WTC11 (cell line): ENCODE measurements around the gene P2RY10. TPM values are rescaled to one million over a fixed set of nuclear protein-coding genes. Genes with fewer than 3 reads are reported as not detected.

Experiments used
- ATAC-seq: fragments of 200-7000 bp; cut with Tn5 transposase; 2 replicates; pipeline ENCODE4 v1.10.0; 2021; ENCODE audit warnings: mild to moderate bottlenecking, moderate library complexity
- CTCF ChIA-PET: fragments of 300-600 bp; sonication (Branson Sonifier 250); formaldehyde crosslinking; loops from one replicate; lab custom pipeline; 2021; ENCODE audit warnings: antibody characterized with exemption; lab: Charles Lee
- POLR2A ChIA-PET: fragments of 350-600 bp; sonication (Branson Sonifier 250); formaldehyde crosslinking; loops from one replicate; lab custom pipeline; 2021; ENCODE audit warnings: antibody characterized with exemption; lab: Charles Lee
- DNase-seq: peaks from one replicate; pipeline ENCODE4 v3.0.0; 2021; ENCODE audit warnings: low spot score
- H3K27ac Mint-ChIP-seq: 2 replicates; pipeline ENCODE4 v1.8.0; 2021; ENCODE audit warnings: mixed read lengths
- H3K27me3 Mint-ChIP-seq: 2 replicates; pipeline ENCODE4 v1.8.0; 2021; ENCODE audit warnings: low read depth, mild to moderate bottlenecking, moderate library complexity, mixed read lengths
- H3K36me3 Mint-ChIP-seq: 2 replicates; pipeline ENCODE4 v1.8.0; 2021; ENCODE audit warnings: mixed read lengths
- H3K4me1 Mint-ChIP-seq: 2 replicates; pipeline ENCODE4 v1.8.0; 2022; ENCODE audit warnings: mixed read lengths
- H3K4me3 Mint-ChIP-seq: 2 replicates; pipeline ENCODE4 v1.8.0; 2021; ENCODE audit warnings: mild to moderate bottlenecking, moderate library complexity, mixed read lengths
- H3K9me3 Mint-ChIP-seq: 2 replicates; pipeline ENCODE4 v1.8.0; 2021; ENCODE audit warnings: mixed read lengths
- ARID4B ChIP-seq: sonication (generic); formaldehyde crosslinking; IDR thresholded peaks from 2 replicates; pipeline ENCODE4 v1.8.0; 2023; ENCODE audit warnings: missing genetic modification reagents, mild to moderate bottlenecking, borderline replicate concordance
- EMX1 ChIP-seq: fragments of 250-450 bp; sonication (Bioruptor Pico); IDR thresholded peaks from 2 replicates; pipeline ENCODE4 v1.8.0; 2021; ENCODE audit warnings: mild to moderate bottlenecking
- FOXK1 ChIP-seq: sonication (generic); formaldehyde crosslinking; IDR thresholded peaks from 2 replicates; pipeline ENCODE4 v1.8.0; 2022; ENCODE audit warnings: mild to moderate bottlenecking, moderate library complexity, missing genetic modification reagents
- GABPB1 ChIP-seq: sonication (generic); formaldehyde crosslinking; IDR thresholded peaks from 2 replicates; pipeline ENCODE4 v1.8.1; 2023; ENCODE audit warnings: mild to moderate bottlenecking, missing genetic modification reagents
- IRF1 ChIP-seq: sonication (generic); formaldehyde crosslinking; IDR thresholded peaks from 2 replicates; pipeline ENCODE4 v1.8.0; 2023; ENCODE audit warnings: missing genetic modification reagents
- NFATC4 ChIP-seq: fragments of 250-450 bp; sonication (Bioruptor Pico); IDR thresholded peaks from 2 replicates; pipeline ENCODE4 v1.9.0; 2021; ENCODE audit warnings: mild to moderate bottlenecking
- PRDM15 ChIP-seq: sonication (generic); formaldehyde crosslinking; IDR thresholded peaks from 2 replicates; pipeline ENCODE4 v1.8.0; 2022; ENCODE audit warnings: missing genetic modification reagents
- RORB ChIP-seq: fragments of 250-450 bp; sonication (Bioruptor Pico); IDR thresholded peaks from 2 replicates; pipeline ENCODE4 v1.9.0; 2021; ENCODE audit warnings: mild to moderate bottlenecking
- ZNF281 ChIP-seq: sonication (generic); formaldehyde crosslinking; IDR thresholded peaks from 2 replicates; pipeline ENCODE4 v1.8.0; 2023; ENCODE audit warnings: mild to moderate bottlenecking, missing genetic modification reagents
- total RNA-seq: library from RNA; stranded (reverse); gene quantifications from 3 replicates; pipeline ENCODE4 v1.2.3, GENCODE V29; 2021
- TF ChIP-seq, protein P1 (sequence below): sonication (generic); formaldehyde crosslinking; IDR thresholded peaks from 2 replicates; pipeline ENCODE4 v1.8.1; 2022; ENCODE audit warnings: low read depth, missing genetic modification reagents, borderline replicate concordance
- TF ChIP-seq, protein P2 (sequence below): sonication (generic); formaldehyde crosslinking; IDR thresholded peaks from 2 replicates; pipeline ENCODE4 v1.8.0; 2022; ENCODE audit warnings: mild to moderate bottlenecking, missing genetic modification reagents
- TF ChIP-seq, protein P3 (sequence below): sonication (generic); formaldehyde crosslinking; IDR thresholded peaks from 2 replicates; pipeline ENCODE4 v1.8.1; 2023; ENCODE audit warnings: mild to moderate bottlenecking, missing genetic modification reagents, borderline replicate concordance

Gene P2RY10
- total RNA-seq, 1 experiment from 2014 or later: not detected

GRCh38 chrX:78934866-78935265, 10.3 kb upstream of the P2RY10 start:
- ChIA-PET CTCF (no interaction called here), POLR2A (no interaction called here)
- Mint-ChIP-seq H3K4me3 (no peak overlapping the region), H3K4me1 (no peaks in the 10 kb centered on the region), H3K36me3 (no peaks in the 10 kb centered on the region), H3K27me3 (no peaks in the 10 kb centered on the region), H3K9me3 (peaks cover 28% of the 10 kb centered on the region), H3K27ac (no peak overlapping the region)
- ATAC-seq: no peak
- TF ChIP-seq IRF1 (no peak), EMX1 (no peak)
- TF ChIP-seq, protein P1, sequence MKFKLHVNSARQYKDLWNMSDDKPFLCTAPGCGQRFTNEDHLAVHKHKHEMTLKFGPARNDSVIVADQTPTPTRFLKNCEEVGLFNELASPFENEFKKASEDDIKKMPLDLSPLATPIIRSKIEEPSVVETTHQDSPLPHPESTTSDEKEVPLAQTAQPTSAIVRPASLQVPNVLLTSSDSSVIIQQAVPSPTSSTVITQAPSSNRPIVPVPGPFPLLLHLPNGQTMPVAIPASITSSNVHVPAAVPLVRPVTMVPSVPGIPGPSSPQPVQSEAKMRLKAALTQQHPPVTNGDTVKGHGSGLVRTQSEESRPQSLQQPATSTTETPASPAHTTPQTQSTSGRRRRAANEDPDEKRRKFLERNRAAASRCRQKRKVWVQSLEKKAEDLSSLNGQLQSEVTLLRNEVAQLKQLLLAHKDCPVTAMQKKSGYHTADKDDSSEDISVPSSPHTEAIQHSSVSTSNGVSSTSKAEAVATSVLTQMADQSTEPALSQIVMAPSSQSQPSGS (CRISPR knock-in tag): no peak
- TF ChIP-seq, protein P2, sequence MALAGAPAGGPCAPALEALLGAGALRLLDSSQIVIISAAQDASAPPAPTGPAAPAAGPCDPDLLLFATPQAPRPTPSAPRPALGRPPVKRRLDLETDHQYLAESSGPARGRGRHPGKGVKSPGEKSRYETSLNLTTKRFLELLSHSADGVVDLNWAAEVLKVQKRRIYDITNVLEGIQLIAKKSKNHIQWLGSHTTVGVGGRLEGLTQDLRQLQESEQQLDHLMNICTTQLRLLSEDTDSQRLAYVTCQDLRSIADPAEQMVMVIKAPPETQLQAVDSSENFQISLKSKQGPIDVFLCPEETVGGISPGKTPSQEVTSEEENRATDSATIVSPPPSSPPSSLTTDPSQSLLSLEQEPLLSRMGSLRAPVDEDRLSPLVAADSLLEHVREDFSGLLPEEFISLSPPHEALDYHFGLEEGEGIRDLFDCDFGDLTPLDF (CRISPR knock-in tag): no peak
- TF ChIP-seq, protein P3, sequence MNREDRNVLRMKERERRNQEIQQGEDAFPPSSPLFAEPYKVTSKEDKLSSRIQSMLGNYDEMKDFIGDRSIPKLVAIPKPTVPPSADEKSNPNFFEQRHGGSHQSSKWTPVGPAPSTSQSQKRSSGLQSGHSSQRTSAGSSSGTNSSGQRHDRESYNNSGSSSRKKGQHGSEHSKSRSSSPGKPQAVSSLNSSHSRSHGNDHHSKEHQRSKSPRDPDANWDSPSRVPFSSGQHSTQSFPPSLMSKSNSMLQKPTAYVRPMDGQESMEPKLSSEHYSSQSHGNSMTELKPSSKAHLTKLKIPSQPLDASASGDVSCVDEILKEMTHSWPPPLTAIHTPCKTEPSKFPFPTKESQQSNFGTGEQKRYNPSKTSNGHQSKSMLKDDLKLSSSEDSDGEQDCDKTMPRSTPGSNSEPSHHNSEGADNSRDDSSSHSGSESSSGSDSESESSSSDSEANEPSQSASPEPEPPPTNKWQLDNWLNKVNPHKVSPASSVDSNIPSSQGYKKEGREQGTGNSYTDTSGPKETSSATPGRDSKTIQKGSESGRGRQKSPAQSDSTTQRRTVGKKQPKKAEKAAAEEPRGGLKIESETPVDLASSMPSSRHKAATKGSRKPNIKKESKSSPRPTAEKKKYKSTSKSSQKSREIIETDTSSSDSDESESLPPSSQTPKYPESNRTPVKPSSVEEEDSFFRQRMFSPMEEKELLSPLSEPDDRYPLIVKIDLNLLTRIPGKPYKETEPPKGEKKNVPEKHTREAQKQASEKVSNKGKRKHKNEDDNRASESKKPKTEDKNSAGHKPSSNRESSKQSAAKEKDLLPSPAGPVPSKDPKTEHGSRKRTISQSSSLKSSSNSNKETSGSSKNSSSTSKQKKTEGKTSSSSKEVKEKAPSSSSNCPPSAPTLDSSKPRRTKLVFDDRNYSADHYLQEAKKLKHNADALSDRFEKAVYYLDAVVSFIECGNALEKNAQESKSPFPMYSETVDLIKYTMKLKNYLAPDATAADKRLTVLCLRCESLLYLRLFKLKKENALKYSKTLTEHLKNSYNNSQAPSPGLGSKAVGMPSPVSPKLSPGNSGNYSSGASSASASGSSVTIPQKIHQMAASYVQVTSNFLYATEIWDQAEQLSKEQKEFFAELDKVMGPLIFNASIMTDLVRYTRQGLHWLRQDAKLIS (CRISPR knock-in tag): no peak
- TF ChIP-seq, all 79 proteins: peak for 0
- no peak for DNase-seq

DNA sequence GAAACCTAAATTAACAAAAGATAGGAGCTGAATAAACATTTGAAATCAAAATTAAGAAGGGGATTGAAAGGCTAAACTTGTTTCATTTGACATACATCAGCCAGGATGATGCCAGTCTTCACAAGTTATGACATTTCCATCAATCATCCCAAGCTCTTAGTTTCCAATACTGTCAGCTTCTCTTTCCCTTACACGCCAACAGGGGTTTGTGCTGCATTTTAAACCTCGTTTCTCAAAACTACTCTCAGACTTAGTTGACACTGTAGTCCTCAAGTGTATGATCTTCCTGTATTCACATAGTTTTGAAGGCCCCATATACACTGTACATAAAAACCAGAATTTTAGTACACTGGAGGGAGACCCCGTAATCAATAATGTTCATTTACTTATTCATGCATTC, 840 bp upstream of the P2RY10 start:
- no peaks in the 10 kb centered on the region for H3K9me3 Mint-ChIP-seq
- TF ChIP-seq RORB (CRISPR knock-in tag) (no peak), GABPB1 (CRISPR knock-in tag) (no peak), FOXK1 (no peak)
- ChIA-PET POLR2A (no interaction called here), CTCF (no interaction called here)
- no peaks in the 10 kb centered on the region for H3K27me3 Mint-ChIP-seq
- no peak overlapping the region for H3K27ac Mint-ChIP-seq
- no peaks in the 10 kb centered on the region for H3K36me3 Mint-ChIP-seq
- no peaks in the 10 kb centered on the region for H3K4me1 Mint-ChIP-seq
- DNase-seq (no peak), ATAC-seq (no peak)
- H3K4me3 Mint-ChIP-seq: no peak overlapping the region

DNA sequence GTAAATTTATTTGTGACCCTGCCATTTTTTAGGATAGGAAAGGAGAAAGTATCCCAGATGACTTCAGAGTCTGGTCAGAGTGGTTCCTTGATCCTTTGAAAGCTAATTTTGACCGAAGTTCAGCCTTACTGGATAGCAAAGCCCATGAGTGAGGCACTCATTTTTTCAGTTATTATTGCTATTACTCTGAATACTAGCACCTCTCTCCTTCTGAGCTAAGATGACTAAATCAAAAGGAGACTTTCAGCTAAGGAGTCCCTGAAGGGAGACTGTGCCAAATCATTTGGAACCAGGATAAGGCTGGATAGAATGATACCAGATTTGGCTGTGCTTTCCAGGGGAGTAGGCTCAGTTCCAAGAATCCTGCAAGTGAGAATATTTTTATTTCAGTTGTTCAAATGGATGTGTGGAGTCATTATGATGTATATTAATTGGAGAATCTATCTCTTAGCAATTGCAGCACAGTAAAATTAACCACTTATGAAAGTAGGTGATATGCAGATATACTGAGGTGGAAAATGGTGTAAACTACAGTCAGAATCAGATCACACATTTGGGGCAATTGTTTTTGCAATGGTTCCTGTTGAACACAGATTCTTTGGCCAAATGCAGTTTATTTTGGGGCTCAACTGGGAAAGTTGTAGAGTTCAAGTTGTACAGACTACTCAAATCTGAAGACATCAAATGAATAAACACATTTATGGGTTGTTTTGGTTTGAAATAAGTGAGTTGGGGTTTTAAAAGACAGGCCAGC, 1.2 kb downstream of the P2RY10 start:
- CTCF ChIA-PET: no interaction called here
- H3K36me3 Mint-ChIP-seq: no peaks in the 10 kb centered on the region
- no peak overlapping the region for H3K27ac Mint-ChIP-seq
- no peak overlapping the region for H3K4me3 Mint-ChIP-seq
- H3K9me3 Mint-ChIP-seq: no peaks in the 10 kb centered on the region
- ATAC-seq (no peak), DNase-seq (no peak)
- POLR2A ChIA-PET: no interaction called here
- no peaks in the 10 kb centered on the region for H3K4me1 Mint-ChIP-seq
- no peaks in the 10 kb centered on the region for H3K27me3 Mint-ChIP-seq
- TF ChIP-seq NFATC4 (CRISPR knock-in tag) (no peak), PRDM15 (CRISPR knock-in tag) (no peak), ARID4B (no peak), ZNF281 (CRISPR knock-in tag) (no peak)
